ENCODE measurements around the gene PARVA. TPM values are rescaled to one million over a fixed set of nuclear protein-coding genes. Genes with fewer than 3 reads are reported as not detected.
A peak's percentile ranks its signal among the peaks of the same experiment; 100 is the strongest.

Gene PARVA
- total RNA-seq, 1 donor from 2014 or later, result 55.9 TPM

DNA sequence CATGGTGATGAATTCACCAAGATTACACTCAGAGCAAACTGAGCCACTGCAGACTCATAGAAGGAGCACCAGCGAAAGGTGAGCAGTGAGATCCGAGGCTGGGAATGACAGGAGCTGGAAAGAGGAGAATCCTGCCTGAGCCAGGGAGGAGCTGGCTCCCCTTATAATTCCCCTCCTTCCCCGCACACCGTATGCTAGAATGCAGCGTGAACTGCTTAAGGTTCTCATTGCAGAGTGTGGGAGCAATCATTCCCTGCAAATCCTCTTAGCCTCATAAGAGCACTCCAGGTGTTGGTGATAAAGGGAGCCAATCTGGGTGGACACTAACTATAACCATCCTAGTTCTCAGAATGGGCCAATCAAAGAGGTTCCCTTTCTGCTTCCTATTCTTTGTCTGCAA, 169.3 kb downstream of the PARVA start:
- no peak for DNase-seq (ENCODE audit: low spot score)

DNA sequence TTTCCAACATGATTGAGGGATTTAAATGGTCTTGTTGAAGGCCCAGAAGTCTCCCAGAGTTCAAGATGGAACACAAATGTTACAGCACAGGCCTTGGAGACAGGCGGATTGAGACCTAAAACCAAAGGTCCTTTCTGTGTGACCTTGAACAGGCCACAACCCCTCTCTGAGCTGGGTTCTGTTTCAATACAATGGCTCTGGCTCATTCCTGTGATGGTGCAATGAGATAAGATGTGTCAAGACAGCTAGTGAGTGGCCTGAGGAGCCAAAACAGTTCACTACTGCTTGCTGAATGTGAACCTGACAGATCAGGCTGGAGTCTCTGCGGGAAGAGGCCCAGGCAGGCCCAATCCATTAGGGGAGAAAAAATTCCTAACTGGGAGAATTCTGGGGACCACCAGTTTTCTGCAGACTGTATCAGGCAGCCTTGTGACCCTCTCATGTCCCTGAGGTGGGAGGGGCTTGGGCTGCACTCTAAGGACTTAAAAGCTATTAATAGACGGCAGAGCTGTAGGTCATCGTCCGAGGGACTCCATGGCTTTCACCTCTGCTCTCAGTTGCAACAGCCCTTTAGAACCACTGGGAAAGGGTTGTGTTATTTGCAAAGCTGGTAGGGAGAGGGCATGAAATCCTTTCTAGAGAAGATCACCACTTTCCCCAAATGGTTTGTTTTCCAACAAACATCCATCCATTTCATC, 170.7 kb downstream of the PARVA start:
- no peak for DNase-seq (ENCODE audit: low spot score)

DNA sequence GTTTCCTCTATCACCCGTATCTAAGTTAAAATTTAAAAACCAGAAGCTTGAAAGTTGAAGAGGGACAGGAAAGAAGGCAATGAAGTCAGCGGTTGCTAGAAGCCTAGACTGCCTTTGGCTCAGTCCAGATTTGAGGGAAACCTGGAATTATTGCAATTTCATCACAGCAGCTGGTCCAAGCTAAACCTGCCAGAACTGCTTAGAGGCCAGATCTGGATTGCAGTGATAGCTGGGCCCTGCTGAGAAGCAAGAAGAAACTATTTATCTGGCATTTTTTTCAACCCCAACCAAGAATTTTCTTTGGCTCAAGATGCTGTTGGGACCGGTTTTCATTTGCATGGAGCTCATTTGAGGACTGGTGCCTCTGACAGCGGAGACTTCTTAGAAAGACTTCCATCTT, 175.3 kb downstream of the PARVA start:
- peak; percentile 91 for DNase-seq (ENCODE audit: low spot score)

- no peak for DNase-seq (ENCODE audit: low spot score)
These were observed 176.8 kb downstream of the PARVA start for GRCh38 chr11:12554122-12554521.

DNA sequence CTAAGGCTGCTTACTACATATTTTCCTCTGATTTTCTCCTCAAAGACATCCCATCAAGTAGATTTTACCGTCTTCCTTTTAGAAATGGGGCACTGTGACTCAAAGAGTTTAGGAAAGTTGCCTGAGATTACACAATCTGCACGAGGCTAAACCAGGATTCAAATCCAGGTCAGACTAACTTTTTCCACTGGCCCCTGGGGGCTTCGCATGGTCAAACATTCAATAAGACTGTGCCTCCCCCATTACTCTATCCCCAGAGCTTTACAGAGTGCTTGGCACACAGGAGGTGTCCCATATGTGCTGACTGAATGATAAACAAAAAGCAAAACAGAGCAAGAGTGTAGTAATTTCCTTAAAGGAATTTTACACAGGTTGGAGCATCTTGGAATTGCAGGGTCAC, 178.8 kb downstream of the PARVA start:
- DNase-seq (ENCODE audit: low spot score), result peak; percentile 72

DNA sequence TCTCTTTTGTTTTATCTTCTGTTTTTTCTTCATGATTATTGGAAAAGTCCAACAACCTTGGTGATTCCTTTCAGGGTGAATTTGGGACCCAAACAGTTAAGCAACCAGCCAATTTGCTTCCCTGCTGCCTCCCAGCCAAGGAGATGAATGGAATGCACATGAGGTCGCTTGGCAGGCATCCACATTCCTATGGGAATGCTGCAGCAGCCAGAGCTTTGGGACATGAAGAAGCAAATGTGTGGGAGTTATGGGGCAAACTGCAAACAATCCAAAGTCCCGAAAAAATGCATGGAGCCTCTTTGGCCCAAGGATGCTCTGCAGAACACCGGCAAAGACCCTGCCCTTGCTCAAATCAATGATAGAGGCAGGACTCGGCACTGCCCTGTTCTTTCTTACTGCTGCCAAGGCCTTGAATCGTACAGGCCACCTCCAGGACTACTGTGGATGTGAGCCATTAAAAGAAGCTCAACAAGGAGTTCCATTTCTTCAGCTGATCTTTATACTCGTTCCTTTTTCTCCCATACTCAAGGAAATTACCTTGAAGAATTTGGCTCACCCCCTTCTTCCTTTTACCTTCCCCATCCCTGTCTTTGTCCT, 179.5 kb downstream of the PARVA start:
- peak; percentile 98 for DNase-seq (ENCODE audit: low spot score)

GRCh38 chr11:12559011-12559410, 181.6 kb downstream of the PARVA start:
- DNase-seq (ENCODE audit: low spot score), result no peak

DNA sequence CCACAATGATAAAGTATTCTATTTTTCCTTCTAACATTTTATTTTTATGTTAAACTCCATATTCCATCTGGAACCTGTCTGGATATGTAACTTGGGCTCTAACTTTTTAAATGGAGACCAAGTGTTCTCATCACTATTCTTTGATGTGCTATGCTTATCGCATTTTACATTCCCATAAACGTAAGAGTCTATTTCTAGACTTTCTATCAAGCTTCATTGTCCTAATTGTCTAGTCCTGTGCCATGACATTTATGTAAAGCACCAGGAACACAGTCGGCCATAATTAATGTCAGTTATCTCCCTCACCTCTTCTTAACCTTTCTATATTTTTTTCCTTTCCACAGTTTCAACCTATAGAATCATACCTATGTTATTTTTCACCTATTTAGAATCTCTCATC, 183.0 kb downstream of the PARVA start:
- DNase-seq (ENCODE audit: low spot score), result no peak

DNA sequence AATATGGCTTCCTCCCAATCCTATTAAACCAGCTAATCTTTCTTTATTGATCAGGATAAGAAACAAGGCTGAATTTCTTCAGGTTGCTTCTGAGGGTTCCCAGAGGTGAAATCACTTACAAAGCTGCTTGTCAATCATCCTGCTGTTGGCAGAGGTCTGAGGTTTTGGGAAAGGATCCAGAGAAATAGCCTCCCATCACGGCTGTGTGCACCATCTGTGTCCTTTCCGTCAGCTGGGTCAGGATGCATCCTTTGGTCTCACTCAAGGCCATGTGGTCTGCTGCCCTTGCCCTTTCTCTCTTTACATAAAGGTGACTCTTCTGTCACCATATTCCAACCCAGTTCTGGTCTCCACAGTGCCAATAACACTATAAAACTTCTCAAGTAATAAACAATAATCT, 183.5 kb downstream of the PARVA start:
- no peak for DNase-seq (ENCODE audit: low spot score)

- DNase-seq (ENCODE audit: low spot score), result no peak
These were observed 186.6 kb downstream of the PARVA start for GRCh38 chr11:12564012-12564411.

- DNase-seq (ENCODE audit: low spot score), result no peak
These were observed 188.0 kb downstream of the PARVA start for GRCh38 chr11:12565406-12565805.

DNA sequence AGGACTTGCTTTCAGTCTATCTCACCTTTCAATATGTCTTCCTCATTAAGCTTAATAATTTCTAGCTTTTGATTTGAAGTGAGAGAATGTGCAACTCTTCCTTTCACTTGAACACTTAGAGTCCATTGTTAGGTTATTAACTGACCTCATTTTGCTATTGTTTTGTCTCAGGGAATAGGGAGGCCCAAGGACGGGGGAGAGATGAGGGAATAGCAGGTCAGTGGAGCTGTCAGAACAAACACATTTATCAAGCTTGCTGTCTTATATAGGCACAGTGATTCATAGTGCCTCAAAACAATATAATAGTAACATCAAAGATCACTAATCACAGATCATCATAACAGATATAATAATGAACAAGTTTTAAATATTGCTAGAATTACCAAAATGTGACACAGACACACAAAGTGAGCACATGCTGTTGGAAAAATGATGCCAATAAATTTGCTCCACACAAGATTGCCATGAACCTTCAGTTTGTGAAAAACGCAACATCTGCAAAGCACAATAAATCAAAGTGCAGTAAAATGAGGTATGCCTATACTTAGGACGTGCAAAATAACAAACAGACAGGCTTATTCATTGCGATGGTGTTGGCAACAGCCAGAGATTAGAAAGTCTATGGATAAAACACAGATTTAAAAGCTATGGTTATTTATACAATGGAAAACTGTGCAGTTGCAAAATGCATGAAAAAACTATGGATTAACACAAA, 190.5 kb downstream of the PARVA start:
- DNase-seq (ENCODE audit: low spot score), result no peak

GRCh38 chr11:12569499-12570425, 192.4 kb downstream of the PARVA start:
- peak; percentile 59 for DNase-seq (ENCODE audit: low spot score)

DNA sequence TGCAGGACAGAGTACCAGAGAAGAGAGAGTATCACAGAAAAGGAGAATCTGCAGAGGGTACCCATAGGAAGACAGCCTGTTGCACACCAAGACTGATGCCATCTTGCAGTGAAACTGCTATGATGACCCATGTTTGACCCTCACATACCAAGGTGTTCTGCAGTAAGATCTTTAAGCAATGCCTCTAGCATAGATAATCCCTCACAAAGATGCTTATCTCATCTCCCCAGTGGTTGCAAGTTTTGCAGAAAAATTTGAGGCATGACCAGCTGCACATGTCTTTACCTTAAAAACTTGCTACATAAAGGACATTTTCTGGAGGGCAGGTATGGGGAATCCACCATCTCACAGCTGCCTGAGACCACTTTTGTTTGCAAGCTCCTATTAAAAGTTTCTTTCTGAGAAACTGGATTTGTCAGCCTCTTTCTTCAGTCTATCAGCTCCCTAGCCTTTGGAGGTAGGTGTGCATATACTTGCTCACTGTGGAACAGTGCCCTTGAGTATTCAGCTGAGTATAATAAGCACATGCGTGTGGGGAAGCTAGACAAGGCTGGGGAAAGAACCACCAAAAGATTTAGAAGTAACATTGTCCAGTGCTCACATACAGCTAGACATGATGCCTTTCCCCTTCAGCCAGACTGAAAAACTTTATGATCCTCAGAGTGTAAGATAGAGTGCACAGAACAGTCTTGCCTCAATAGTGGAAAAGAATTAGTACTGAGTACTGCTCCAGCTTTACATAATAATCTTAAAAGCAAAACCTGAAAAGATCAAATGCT, 196.5 kb downstream of the PARVA start:
- peak; percentile 72 for DNase-seq (ENCODE audit: low spot score)

GRCh38 chr11:12577725-12578644, 200.6 kb downstream of the PARVA start:
- peak; percentile 31 for DNase-seq (ENCODE audit: low spot score)

DNA sequence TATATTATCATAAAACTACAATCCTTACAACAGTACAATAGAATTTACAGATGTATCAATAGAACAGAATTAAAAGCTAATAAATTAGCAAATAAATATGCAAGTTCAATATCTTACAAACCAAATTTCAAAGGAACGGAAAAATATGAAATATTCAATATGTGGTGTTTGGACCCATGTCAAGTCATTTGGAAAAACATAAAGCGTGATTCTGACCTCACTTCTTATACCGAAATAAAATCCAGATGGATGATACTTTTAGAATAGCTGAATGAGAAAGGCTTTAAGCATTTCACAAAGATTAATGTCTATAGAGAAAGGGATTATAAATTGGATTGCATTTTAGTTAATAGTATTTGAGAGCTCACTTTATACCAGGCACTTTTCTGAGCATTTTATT, 204.0 kb downstream of the PARVA start:
- no peak for DNase-seq (ENCODE audit: low spot score)

DNA sequence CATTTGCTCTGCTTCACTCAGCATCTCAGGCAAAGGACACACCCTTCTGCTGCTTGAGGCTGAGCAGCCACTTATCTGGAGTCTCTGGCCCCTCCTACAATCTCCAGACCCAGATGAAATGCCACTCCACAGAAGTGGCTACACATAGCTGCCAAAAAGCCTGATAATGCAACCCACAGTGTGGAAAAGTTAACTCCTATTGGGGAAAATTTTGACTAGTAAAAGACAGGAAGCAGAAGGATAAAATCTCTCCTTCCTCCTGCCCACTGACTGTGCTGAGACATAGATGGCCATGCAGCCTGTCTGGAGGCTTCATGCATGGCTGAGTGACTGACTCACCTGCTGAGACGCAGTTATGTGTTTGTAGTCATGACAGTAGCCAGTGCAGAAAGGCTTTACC, 204.6 kb downstream of the PARVA start:
- DNase-seq (ENCODE audit: low spot score), result peak; percentile 67

Measured in umbilical cord (tissue), 2 donors.